ENCODE measurements around the gene LCP2.

The LCP2 gene

GRCh38 chr5:170314541-170315095 lies 17.0 kb upstream of the LCP2 start:
- DNase-seq: no peak

GRCh38 chr5:170313816-170314215 lies 16.2 kb upstream of the LCP2 start:
- no peak for DNase-seq

- DNase-seq: peak; percentile 63
These were observed 15.8 kb upstream of the LCP2 start for GRCh38 chr5:170313344-170313743.

- peak; percentile 90 for DNase-seq
These were observed 15.1 kb upstream of the LCP2 start for GRCh38 chr5:170312666-170313065.

- DNase-seq: no peak
These were observed 14.7 kb upstream of the LCP2 start for GRCh38 chr5:170312301-170312595.

- DNase-seq: no peak
These were observed 14.1 kb upstream of the LCP2 start for GRCh38 chr5:170311511-170312300.

GRCh38 chr5:170310256-170310926 lies 12.8 kb upstream of the LCP2 start:
- no peak for DNase-seq

- DNase-seq: no peak
These were observed 11.1 kb upstream of the LCP2 start for GRCh38 chr5:170308686-170309085.

GRCh38 chr5:170307575-170308465 lies 10.2 kb upstream of the LCP2 start:
- peak; percentile 88 for DNase-seq

- no peak for DNase-seq
These were observed 8.8 kb upstream of the LCP2 start for GRCh38 chr5:170306381-170306831.

- DNase-seq: no peak
These were observed 8.1 kb upstream of the LCP2 start for GRCh38 chr5:170305646-170306025.

- DNase-seq: no peak
These were observed 7.6 kb upstream of the LCP2 start for GRCh38 chr5:170305016-170305645.

- DNase-seq: no peak
These were observed 6.0 kb upstream of the LCP2 start for GRCh38 chr5:170303549-170303948.

GRCh38 chr5:170302653-170303501 lies 5.3 kb upstream of the LCP2 start:
- DNase-seq: peak; percentile 86

GRCh38 chr5:170301981-170302652 lies 4.5 kb upstream of the LCP2 start:
- no peak for DNase-seq

GRCh38 chr5:170301149-170301548 lies 3.6 kb upstream of the LCP2 start:
- no peak for DNase-seq

GRCh38 chr5:170300361-170301013 lies 2.9 kb upstream of the LCP2 start:
- DNase-seq: no peak

- no peak for DNase-seq
These were observed 515 bp downstream of the LCP2 start for GRCh38 chr5:170296935-170297588.

GRCh38 chr5:170296036-170296934 lies 1.3 kb downstream of the LCP2 start:
- peak; percentile 42 for DNase-seq
